Astrocyte (in vitro differentiated cells and primary cell): ENCODE data around the gene KIAA0513. TPM values are rescaled to one million over a fixed set of nuclear protein-coding genes. Genes with fewer than 3 reads are reported as not detected.
A peak's percentile ranks its signal among the peaks of the same experiment; 100 is the strongest.

Experiments used
- DNase-seq: peaks from one replicate; pipeline ENCODE4 v3.0.0-alpha.2; 2010; ENCODE audit warnings: low read depth
- FAIRE-seq: peaks from 2 replicates; lab custom pipeline; 2011; peaks lifted over from hg19 to GRCh38; lab: Jason Lieb, UNC
- H2AFZ ChIP-seq: 2 replicates; pipeline ENCODE4 v1.6.0; 2012; ENCODE audit warnings: low read depth, low read length, inconsistent platforms
- H3K27ac ChIP-seq: 2 replicates; pipeline ENCODE4 v1.5.1; 2011; ENCODE audit warnings: low read depth, low read length, inconsistent platforms
- H3K27me3 ChIP-seq: 2 replicates; pipeline ENCODE4 v1.6.0; 2011; ENCODE audit warnings: low read length, inconsistent platforms; ENCODE audit not compliant: insufficient read depth
- H3K36me3 ChIP-seq: 2 replicates; pipeline ENCODE4 v1.5.1; 2011; ENCODE audit warnings: low read length, inconsistent platforms; ENCODE audit not compliant: insufficient read depth
- H3K4me1 ChIP-seq: 2 replicates; pipeline ENCODE4 v1.5.1; 2011; ENCODE audit warnings: low read length, inconsistent platforms; ENCODE audit not compliant: insufficient read depth
- H3K4me2 ChIP-seq: 2 replicates; pipeline ENCODE4 v1.6.0; 2012; ENCODE audit warnings: low read length, inconsistent platforms
- H3K4me3 ChIP-seq: 2 replicates; pipeline ENCODE4 v1.5.1; 2011; ENCODE audit warnings: low read depth, mild to moderate bottlenecking, low read length, inconsistent platforms; ENCODE audit not compliant: insufficient read depth
- H3K79me2 ChIP-seq: 2 replicates; pipeline ENCODE4 v1.6.0; 2012; ENCODE audit warnings: mild to moderate bottlenecking, low read length, inconsistent platforms; ENCODE audit not compliant: insufficient read depth
- H3K9ac ChIP-seq: 2 replicates; pipeline ENCODE4 v1.6.0; 2012; ENCODE audit warnings: mild to moderate bottlenecking, low read length, inconsistent platforms
- H3K9me3 ChIP-seq: 2 replicates; pipeline ENCODE4 v1.5.1; 2012; ENCODE audit warnings: low read depth, mild to moderate bottlenecking, low read length, inconsistent platforms; ENCODE audit not compliant: insufficient read depth
- H4K20me1 ChIP-seq: 2 replicates; pipeline ENCODE4 v1.6.0; 2012; ENCODE audit warnings: low read length, inconsistent platforms; ENCODE audit not compliant: insufficient read depth
- H3K27ac Mint-ChIP-seq: one replicate; pipeline ENCODE4 v1.8.0; 2021; ENCODE audit warnings: mild to moderate bottlenecking, mixed read lengths; ENCODE audit not compliant: unreplicated experiment
- H3K27me3 Mint-ChIP-seq: one replicate; pipeline ENCODE4 v1.8.0; 2021; ENCODE audit warnings: low read depth, mixed read lengths; ENCODE audit not compliant: unreplicated experiment
- H3K36me3 Mint-ChIP-seq: one replicate; pipeline ENCODE4 v1.8.0; 2021; ENCODE audit warnings: low read depth, mixed read lengths; ENCODE audit not compliant: unreplicated experiment
- H3K4me1 Mint-ChIP-seq: one replicate; pipeline ENCODE4 v1.8.0; 2021; ENCODE audit warnings: low read depth, mixed read lengths; ENCODE audit not compliant: unreplicated experiment
- H3K4me3 Mint-ChIP-seq: one replicate; pipeline ENCODE4 v1.8.0; 2021; ENCODE audit warnings: mild to moderate bottlenecking, moderate library complexity, mixed read lengths; ENCODE audit not compliant: unreplicated experiment
- H3K9me3 Mint-ChIP-seq: one replicate; pipeline ENCODE4 v1.8.0; 2021; ENCODE audit warnings: mild to moderate bottlenecking, mixed read lengths; ENCODE audit not compliant: unreplicated experiment
- EZH2 ChIP-seq: IDR thresholded peaks from 2 replicates; pipeline ENCODE4 v1.6.1; 2012; ENCODE audit warnings: mild to moderate bottlenecking, low read length, inconsistent platforms; ENCODE audit not compliant: insufficient read depth
- total RNA-seq: library from RNA; stranded (reverse); gene quantifications from 2 replicates; pipeline ENCODE4 v1.2.1, GENCODE V29; 2021
- TF ChIP-seq, protein P1 (sequence below): IDR thresholded peaks from 2 replicates; pipeline ENCODE4 v1.5.1; 2011; ENCODE audit warnings: low read depth, mild to moderate bottlenecking, inconsistent platforms, low read length, moderate library complexity; ENCODE audit not compliant: insufficient read depth

KIAA0513 gene
- total RNA-seq, 1 donor from 2014 or later, result 7.5 TPM

DNA sequence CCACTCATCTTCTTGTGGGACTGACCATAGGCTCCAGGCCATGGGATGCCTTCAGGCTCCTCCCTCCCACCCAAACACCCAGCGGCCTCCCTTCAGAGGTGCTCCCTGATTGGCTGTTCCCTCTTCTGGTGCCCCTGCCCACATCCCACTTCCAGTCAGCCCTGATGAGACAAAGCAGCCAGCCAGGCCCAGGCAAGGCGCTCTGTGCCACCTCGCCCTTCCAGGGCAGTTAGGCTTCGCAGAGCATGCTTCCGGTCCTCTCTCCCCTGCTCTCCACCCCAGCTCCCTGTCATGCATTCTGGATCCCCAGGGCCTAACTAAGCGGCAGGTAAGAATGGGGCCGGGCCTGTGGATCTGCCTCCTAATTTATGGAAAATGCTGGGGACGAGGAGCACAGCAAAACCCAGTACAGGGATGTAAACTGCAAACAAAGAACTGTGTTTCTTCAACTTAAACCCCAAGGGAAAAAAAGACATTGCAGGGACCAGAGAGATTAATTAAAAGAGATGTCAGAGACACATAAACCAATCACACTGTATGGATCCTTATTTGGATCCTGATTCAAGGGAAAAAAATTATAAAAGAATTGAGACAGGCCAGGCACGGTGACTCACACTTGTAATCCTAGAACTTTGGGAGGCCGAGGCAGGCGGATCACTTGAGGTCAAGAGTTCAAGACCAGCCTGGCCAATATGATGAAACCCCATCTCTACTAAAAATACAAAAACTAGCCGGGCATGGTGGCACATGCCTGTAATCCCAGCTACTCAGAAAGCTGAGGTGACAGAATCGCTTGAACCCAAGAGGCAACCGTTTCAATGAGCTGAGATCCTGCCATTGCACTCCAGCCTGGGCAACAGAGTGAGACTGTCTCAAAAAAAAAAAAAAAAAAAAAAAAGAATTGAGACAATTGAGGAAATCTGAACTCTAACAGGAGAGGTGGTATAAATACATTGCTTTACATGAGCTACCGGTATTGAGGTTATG is 42.2 kb upstream of the KIAA0513 start:
- FAIRE-seq (peak; percentile 54), DNase-seq (peak; percentile 89)
- no peaks in the 10 kb centered on the region for H3K27me3 ChIP-seq
- H3K4me2 ChIP-seq, result peak overlapping the region; percentile 53
- no peak overlapping the region for H3K4me3 ChIP-seq
- H4K20me1 ChIP-seq, result peaks cover 3% of the 10 kb centered on the region
- Mint-ChIP-seq H3K36me3 (peaks cover 32% of the 10 kb centered on the region), H3K27ac (peak overlapping the region; percentile 80), H3K4me3 (no peak overlapping the region), H3K9me3 (no peaks in the 10 kb centered on the region), H3K4me1 (peaks cover 13% of the 10 kb centered on the region), H3K27me3 (no peaks in the 10 kb centered on the region)
- H3K9me3 ChIP-seq, result no peaks in the 10 kb centered on the region
- peaks cover 72% of the 10 kb centered on the region for H3K79me2 ChIP-seq
- H3K27ac ChIP-seq, result peak overlapping the region; percentile 89
- H3K9ac ChIP-seq, result peak overlapping the region; percentile 67
- peaks cover 29% of the 10 kb centered on the region for H3K36me3 ChIP-seq
- peaks cover 20% of the 10 kb centered on the region for H3K4me1 ChIP-seq
- H2AFZ ChIP-seq, result no peak overlapping the region
- TF ChIP-seq EZH2, result no peak
- TF ChIP-seq, protein P1, sequence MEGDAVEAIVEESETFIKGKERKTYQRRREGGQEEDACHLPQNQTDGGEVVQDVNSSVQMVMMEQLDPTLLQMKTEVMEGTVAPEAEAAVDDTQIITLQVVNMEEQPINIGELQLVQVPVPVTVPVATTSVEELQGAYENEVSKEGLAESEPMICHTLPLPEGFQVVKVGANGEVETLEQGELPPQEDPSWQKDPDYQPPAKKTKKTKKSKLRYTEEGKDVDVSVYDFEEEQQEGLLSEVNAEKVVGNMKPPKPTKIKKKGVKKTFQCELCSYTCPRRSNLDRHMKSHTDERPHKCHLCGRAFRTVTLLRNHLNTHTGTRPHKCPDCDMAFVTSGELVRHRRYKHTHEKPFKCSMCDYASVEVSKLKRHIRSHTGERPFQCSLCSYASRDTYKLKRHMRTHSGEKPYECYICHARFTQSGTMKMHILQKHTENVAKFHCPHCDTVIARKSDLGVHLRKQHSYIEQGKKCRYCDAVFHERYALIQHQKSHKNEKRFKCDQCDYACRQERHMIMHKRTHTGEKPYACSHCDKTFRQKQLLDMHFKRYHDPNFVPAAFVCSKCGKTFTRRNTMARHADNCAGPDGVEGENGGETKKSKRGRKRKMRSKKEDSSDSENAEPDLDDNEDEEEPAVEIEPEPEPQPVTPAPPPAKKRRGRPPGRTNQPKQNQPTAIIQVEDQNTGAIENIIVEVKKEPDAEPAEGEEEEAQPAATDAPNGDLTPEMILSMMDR, result no peak

DNA sequence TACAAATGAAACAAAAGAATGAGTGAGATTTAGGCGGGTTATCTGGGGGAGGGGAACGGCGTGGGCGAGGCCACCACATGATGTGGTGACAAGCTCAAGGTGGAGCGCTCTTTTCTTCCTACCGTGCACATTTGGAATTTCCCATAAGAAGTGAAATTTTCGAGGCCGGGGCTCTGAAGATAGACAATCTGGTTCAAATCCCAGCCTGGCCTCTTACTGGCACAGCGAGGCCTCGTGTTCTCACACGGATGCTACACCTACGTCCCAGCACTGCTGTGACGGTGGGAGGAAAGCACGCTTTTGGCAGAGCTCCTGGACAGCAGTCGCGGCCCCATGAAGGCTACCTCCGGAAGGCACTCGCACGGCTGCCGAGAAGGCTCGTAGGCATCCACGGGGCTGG is 41.5 kb upstream of the KIAA0513 start:
- FAIRE-seq, result no peak
- Histone ChIP-seq H2AFZ (no peak overlapping the region), H4K20me1 (peaks cover 3% of the 10 kb centered on the region), H3K27ac (peak overlapping the region; percentile 45), H3K79me2 (peaks cover 76% of the 10 kb centered on the region), H3K4me2 (no peak overlapping the region), H3K9me3 (no peaks in the 10 kb centered on the region), H3K36me3 (peaks cover 23% of the 10 kb centered on the region), H3K27me3 (no peaks in the 10 kb centered on the region), H3K4me1 (peaks cover 20% of the 10 kb centered on the region), H3K4me3 (no peak overlapping the region), H3K9ac (no peak overlapping the region)
- TF ChIP-seq, protein P1, result no peak
- TF ChIP-seq EZH2, result no peak
- Mint-ChIP-seq H3K27me3 (no peaks in the 10 kb centered on the region), H3K4me3 (no peak overlapping the region), H3K27ac (no peak overlapping the region), H3K4me1 (peaks cover 13% of the 10 kb centered on the region), H3K9me3 (no peaks in the 10 kb centered on the region), H3K36me3 (peaks cover 30% of the 10 kb centered on the region)
- no peak for DNase-seq

DNA sequence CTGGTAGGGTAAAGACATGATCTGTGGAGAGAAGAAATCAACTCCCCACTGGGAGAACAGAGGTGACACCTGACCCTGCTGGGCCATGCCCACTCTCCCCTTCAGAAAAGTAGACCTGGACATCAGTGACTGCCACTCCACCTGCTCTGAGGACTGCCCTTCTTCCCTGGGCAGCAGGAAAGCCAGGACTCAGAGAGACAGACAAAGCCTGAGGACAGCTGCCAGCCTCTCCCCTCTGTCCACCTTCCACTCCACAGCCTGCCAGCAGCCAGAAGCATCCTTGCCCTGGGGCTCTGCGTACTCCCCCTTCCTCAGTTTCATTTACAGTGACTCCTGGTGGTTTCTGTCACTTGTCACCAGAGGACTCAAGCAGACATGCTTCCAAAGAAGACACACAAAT is 40.7 kb upstream of the KIAA0513 start:
- H3K4me1 Mint-ChIP-seq, result peaks cover 13% of the 10 kb centered on the region
- peaks cover 74% of the 10 kb centered on the region for H3K79me2 ChIP-seq

More for the DNA sequence above, 40.7 kb upstream of the KIAA0513 start:
- Mint-ChIP-seq H3K27ac (no peak overlapping the region), H3K27me3 (no peaks in the 10 kb centered on the region), H3K36me3 (peaks cover 28% of the 10 kb centered on the region), H3K4me3 (no peak overlapping the region), H3K9me3 (no peaks in the 10 kb centered on the region)
- Histone ChIP-seq H3K9ac (no peak overlapping the region), H2AFZ (no peak overlapping the region), H3K36me3 (peaks cover 19% of the 10 kb centered on the region), H3K9me3 (no peaks in the 10 kb centered on the region), H3K4me3 (no peak overlapping the region), H3K4me2 (no peak overlapping the region), H4K20me1 (peaks cover 3% of the 10 kb centered on the region), H3K4me1 (peaks cover 20% of the 10 kb centered on the region), H3K27me3 (no peaks in the 10 kb centered on the region), H3K27ac (no peak overlapping the region)
- DNase-seq (no peak), FAIRE-seq (no peak)
- TF ChIP-seq, protein P1, result no peak
- no peak for TF ChIP-seq EZH2
